NAMALWA (cell line): ENCODE data around the gene ELOVL5.

ENCODE experiments used
- DNase-seq: peaks from one replicate; pipeline ENCODE4 v3.0.0-alpha.2; 2015; ENCODE audit warnings: low spot score

ELOVL5 gene

GRCh38 chr6:53240139-53240538 lies 108.6 kb downstream of the ELOVL5 start:
- DNase-seq = no peak

GRCh38 chr6:53239526-53239925 lies 109.2 kb downstream of the ELOVL5 start:
- DNase-seq = no peak

DNA sequence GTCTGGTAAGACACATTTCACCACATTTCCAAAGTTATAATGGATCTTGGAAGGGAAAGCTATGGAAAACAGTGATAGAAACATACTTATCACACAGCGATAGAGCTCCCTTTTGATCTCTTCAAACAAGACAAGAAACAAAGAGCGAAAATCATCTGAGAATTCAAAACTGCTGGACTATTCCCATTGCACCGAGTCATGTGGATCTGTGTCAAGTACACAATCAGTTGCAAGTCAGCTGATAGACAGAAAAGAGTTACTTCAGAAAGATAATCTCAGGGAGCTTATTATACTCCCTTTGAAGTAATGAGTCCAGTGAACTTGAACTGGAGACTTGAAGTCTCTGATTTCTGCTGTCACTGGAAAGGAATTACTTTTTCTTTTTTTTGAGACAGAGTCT lies 110.4 kb downstream of the ELOVL5 start:
- DNase-seq = no peak

GRCh38 chr6:53236241-53236640 lies 112.5 kb downstream of the ELOVL5 start:
- no peak for DNase-seq

DNA sequence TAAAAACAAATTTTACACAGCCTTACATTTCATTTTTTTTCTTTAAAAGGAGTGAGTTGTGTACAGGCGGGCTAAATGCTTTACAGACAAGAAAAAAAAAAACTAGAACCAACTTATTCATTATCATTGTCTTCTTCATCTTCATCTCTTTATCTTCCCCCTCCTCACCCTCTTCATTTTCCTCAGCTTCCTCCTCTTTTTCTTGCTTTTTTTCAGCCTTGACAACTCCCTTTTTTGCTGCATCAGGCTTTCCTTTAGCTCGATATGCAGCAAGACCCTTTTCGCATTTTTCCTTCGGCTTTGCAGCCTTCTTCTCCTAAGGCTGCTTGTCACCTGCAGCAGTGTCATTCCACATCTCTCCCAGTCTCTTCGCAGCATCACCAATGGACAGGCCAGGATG lies 113.2 kb downstream of the ELOVL5 start:
- no peak for DNase-seq

DNA sequence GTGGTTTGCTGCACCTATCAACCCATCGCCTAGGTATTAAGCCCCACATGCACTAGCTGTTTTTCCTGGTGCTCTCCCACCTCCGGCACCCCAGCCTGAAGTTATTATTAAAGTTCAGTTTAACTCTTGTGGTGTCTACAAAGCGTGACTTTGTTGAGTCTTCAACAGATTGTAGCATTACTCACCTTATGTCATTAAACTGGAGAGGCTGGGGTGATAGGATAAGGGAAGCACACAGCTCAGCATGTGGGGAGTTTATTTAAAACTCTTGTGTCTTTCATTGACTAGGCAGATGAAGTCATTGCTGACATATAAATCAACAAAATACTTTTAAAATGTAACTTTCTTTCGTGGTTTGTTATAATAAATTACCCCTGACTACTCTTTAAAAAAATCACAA lies 115.4 kb downstream of the ELOVL5 start:
- no peak for DNase-seq

DNA sequence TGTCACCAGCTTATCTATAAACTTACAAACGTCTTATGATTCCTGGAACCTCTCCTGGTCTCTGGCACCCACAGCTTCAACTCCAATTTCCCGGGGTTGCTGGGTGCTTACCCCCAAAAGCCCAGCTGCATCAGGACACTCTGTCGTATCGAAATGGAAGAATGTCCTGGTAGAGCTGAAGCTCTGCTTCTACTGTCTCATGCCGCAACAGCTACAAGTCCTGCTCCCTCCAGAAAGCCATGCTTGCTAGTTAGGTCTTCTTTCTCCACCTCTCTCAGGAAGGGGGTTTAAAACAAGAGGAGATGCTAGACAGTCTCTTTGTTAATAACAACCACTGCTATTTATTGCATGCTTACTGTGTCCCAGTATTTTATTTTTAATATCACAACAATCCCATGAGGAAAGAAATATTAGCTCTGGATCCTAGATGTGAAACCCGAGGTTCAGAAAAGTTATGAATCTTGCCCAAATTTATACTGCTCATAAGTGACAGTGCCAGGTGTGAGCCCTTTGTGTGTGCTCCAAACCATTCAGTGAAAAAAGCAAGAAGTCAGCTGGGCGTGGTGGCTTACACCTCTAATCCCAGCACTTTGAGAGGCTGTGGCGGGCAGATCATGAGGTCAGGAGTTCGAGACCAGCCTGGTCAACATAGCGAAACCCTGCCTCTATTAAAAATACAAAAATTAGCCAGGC lies 117.8 kb downstream of the ELOVL5 start:
- no peak for DNase-seq

- DNase-seq = no peak
These were observed 120.9 kb downstream of the ELOVL5 start for GRCh38 chr6:53227847-53228246.

GRCh38 chr6:53220605-53221004 lies 128.1 kb downstream of the ELOVL5 start:
- DNase-seq = no peak
